AG20443 (cell line): Measurements from ENCODE around the gene PTPRT.

Experiments used
- DNase-seq: peaks from one replicate; pipeline ENCODE4 v3.0.0; 2012; ENCODE audit warnings: low spot score, mixed read lengths

The PTPRT gene

DNA sequence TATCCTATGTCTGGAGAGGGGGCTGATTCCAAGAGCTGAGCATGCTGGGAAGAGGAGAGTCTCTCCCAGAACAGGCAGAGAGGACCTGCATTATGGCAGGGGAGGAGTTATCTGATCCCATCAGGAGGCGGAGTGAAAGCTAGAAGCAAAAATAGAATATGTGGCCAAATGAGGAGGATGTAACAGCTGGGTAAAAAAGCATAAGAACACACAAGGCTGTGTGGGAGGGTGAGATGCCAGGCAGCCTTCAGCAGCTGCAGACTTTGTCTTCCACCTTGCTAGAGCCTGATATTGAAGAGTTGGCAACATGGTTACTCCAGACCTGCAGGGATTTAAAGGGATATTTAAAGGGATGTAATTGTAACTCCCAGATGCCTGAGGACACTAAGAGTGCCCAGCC, 167.1 kb downstream of the PTPRT start:
- DNase-seq, result no peak

DNA sequence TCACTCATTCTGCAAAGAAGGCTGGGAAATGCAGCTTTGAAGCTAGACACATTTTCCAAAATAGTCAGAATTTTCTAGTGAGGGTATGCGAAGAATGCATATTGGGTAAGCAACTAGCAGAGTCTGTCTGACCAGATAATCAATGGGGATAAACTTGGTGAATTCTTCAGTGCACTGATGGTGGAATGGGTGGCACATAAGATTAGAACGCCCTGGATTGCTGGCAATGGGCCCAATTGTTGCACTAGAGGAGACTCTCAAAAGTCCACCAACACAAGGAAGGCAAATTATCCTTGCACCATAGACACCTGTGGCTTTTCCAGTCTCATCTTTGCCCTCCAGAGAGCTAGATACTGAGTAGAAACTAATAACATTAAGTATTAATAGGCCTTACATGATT, 167.6 kb downstream of the PTPRT start:
- DNase-seq, result no peak

DNA sequence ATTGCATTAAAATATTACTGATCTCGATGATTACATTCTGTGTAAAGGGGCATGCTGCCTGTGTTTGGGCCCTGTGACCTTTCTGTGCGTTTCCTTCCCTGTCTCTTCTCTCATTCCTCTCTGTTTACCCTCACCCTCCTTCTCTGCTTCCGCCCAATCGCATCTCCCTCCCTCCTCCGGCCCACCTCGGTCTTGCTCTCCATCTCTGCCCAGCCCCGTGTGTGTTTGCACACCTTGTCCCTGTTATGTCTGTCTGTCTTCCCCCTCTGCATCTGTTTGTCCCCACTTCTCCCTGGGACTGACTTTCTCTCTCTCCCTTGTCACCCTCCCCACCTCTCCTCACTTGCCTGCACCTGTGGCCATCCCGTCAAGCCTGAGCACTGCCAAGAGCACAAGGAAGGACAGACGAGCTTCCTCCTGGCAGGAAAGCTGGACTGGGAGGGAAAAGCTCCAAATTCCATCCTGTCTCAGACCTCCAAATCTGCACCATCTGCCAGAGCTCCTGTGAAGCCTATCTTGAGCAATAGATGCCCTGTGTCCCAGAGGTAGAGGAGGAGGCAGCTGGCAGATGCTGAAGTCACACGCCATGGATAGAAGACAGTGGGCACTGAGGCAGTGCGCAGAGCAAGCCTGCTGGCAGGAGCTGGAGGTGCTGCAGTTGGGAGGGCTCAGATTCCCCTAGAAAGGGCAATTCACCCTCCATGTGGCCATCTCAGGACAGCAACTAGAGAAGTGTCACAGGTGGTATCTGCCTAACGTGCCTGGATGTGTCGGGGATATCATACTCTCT, 172.3 kb downstream of the PTPRT start:
- no peak for DNase-seq

DNA sequence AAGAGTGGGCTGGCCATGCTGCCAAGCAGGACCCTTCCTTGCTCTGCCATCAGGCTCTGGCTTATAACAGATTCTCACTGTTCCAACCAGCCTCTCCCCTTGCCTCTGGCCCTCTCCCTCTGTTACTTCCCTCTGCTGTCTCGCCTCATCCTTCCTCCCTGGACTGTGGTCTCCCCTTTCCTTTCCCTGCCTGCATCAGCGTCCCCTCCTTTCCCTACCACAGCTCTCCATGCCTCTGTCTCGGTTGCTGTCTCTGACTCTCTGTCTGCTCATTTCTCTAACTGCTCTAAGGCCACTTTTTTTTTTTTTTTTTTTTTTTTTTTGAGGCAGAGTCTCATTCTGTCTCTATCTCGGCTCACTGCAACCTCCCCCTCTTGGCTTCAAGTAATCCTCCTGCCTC, 173.4 kb downstream of the PTPRT start:
- no peak for DNase-seq

DNA sequence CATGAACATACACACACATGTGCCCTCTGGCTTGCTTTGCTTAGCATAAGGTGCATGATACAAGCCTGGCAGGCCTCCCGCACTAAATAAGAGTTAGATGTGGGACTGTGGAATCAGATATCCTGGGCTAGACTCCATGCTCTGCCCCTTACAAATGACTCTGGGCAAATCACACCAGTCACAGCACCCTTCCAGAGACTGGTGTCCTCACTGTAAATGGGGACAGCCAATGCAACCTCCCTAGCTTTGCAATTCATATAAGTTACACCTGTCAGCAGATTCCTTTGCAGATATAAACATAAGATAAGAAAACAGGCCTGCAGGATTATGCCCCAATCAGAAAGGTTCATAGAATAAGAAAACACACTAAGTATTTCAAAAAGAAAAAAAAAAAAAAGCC, 174.1 kb downstream of the PTPRT start:
- DNase-seq, result no peak

DNA sequence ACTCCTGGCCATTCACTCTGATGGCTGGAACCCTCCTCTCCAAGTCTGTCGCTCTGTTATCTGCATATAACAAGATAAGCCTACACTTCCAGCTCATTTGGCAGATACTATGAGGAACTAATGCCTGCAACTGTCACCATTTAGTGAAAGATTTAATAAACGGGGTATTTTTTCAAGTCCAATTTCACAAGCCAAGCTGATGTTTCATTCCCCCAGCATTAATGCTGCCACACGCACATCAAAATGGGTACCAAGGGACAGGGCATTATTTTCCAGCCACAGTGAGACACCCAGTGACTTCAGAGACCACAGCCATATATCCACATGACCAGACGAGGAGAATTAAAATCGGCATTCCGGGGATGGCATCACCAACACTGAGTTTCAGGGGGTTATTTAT, 175.5 kb downstream of the PTPRT start:
- no peak for DNase-seq

DNA sequence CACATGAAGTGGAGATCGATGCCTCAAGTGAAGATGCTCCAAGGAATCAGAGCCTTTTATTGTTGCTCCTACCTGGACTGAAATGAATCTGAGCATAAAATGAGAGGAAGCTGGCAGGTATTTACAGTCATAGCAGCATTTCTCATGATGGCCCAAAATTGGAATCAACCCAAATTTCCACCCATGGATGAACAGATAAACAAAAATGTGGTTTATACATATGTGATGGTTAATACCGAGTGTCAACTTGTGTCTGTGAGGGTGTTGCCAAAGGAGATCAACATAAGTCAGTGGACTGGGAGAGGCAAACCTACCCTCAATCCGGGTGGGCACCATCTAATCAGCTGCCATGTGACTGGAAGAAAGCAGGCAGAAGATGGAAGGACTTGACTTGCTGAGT, 178.2 kb downstream of the PTPRT start:
- no peak for DNase-seq

DNA sequence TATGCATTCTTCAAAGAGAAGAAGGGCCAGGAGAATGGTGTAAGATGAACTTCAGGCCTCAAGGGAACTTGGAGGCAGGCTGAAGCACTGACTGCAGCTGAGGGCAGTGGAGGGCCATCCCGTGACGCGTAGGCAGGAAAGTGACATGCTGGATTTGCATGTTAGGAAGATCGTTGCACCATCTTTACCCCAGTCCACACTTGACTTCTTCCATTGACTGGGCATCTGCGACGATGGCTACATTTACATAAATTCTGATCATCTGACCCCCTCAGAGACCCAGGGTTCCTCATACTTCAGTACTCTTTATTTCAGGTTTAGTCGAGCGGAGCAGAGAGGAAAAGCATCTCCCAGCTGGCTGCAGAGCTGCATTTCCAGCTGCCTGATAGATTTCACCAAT, 180.2 kb downstream of the PTPRT start:
- DNase-seq, result no peak

DNA sequence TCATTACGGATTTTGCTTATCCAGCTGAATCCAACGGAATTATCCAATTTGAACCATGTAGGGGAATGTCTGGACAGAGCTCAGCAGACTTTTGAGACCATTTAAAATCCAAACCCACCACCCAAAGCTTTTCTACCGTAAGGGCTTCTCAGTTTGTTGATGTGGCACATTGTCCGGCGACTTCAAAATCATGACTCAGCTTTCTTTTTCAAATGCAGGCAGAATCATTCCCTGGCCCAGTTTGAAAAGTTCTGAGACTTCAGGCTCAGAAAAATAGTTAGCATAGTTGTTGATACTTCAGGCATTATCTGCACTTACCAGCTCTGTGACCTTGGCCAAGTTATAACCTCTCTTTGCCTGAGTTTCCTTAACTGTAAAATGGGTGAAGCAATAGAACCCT, 182.2 kb downstream of the PTPRT start:
- no peak for DNase-seq

DNA sequence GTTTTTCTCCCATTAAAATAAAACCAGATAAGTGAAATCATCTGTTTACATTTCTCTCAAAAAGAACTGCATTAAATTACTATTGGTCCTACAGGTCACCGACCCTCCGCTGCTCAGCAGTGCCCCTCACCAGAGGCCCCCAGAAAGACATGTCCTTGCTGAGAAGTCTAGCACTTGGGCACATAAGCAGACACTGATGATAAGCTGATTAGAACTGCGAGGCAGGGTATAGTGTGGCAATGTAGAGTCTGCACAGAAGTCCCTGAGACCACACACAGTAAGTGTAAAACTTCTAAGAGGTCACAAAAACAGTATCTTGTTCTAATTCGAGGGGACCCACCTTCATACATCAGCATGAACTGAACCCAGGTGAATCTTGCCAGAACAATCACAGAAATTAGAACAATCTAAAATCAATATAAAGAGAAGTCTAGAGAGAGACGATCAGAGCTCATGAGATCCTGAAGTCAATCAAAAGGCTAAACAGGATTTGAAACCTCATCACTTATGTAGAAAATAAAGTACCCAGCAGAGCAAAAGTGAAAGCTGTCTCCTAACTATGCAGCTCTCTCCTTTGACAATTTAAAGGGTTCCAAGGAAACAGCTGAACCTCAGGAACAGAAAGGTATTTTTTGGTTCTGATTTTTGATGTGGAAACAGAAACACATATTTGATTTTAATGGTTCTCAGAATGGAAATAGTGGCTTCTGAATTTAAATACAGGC, 182.9 kb downstream of the PTPRT start:
- DNase-seq, result no peak

DNA sequence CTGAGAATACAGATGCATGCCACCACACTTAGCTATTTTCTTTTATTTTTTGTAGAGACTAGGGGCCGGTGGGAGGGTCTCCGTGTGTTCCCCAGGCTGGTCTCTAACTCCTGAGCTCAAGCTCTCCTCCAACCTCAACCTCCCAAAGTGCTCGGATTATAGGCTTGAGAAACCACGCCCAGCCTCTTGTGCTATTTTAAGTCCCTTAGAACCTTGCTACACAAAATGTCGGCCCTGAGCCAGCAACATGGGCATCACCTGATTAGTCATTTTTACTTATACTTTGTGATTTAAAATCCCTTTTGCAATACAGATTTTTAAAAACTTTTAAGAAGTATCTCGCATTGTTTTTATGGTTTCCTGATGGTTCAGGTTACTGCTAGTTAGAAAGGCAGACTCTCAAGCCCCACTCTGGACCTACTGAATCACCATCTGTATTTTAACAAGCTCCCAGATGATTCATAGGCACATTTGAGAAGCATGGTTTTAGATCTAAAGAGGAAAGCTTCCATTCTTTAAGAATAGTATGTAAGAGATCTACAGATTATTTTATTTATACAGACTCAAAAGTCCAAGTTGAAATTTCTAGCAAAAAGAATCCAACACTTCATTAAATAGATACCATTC, 186.3 kb downstream of the PTPRT start:
- DNase-seq, result no peak

DNA sequence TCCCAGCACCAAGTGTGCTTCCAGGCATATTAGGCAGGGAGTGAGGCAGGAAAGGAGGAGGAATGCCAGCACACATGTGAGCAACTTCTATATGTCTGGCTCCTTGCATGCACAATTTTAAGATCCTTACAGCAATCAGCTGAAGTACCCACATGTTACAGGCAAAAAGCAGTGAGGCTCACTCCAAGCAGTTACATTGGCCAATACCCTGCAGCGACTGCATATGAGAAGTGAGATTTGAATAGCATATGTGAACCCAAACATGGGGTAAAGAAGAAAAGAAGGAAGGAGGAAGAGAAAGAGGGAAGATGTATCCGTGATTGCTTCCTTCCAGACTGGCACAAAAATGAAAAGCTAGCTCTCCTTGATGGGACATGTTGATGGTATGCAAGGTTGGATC, 193.6 kb downstream of the PTPRT start:
- no peak for DNase-seq

DNA sequence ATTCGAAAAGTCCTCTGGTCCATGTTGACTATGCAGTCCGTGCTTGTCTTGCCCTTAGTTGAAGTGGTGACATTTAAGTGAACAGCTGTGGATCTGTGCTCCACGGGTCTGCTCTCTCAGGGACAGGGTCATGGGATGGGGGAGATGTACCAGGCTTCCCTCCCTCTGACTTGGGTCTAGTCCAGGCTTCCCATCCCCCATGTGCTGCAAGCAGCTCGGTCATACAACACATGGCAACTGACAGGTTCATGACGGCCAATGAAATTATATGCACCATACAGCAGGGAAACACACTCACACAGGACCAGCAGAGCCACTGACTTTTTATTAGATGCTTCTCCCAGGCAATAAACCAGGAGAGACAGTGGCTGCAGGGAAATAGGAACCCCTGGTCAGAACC, 201.4 kb downstream of the PTPRT start:
- no peak for DNase-seq

DNA sequence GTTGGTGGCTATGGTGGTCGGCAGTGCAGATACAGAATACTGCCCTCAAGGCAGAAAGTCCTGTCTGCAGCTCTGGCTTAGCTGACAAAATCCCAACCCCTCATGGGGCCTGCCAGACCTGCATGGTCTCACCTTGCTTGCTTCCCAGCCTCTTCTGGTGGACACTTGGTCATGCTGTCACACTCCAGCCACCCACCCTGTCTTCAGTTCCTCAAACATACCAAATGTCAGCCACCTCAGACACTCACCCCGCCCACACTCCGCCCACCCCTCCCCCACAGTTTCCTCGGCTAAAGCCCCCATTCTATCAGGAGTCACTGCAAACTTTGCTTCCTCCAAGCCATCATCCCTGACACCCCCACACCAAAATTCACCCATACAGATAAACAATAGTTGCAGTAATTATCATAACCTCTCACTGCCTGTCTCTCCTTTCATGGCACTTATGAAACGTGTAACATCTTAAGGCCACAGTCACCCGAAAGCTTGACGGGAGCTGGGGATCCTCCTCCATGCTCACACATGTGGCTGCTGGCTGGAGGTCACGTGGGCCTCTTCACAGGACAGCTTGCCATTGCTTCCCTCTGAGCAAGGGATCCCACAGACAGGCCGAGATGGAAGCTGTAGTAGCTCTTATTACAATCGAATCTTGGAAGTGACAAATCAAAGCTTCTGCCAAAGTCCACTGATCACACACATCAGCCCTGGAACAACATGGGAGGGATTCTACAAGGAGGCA, 202.2 kb downstream of the PTPRT start:
- no peak for DNase-seq

DNA sequence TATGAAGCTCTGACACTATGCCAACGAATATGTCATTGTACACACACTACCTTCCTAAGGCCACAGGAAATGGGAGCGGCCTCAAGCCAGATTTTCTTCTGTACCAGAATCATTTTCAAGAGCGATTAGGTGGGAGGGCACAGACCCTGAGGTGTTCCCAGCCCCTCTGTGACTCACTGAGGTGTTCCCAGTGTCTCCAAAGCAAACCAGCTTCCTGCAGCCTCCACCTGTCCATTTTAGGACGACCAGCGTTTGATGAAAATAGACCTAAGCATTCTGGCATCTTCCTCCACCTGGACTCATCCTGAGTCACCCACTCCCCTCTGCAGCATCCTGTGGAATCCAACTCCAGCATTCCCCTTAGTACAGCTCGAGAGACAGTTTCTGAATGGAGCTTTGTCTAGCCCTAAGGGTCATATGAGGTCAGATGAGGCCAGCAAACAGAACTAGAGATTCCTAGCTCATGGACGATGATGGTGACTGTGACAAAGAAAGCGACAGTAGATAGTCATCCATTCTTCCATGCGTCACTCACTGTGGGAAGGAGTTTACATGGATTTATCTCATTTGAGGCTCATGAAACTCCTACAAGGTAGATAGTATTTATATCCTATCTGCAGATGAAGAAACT, 203.4 kb downstream of the PTPRT start:
- DNase-seq, result no peak

DNA sequence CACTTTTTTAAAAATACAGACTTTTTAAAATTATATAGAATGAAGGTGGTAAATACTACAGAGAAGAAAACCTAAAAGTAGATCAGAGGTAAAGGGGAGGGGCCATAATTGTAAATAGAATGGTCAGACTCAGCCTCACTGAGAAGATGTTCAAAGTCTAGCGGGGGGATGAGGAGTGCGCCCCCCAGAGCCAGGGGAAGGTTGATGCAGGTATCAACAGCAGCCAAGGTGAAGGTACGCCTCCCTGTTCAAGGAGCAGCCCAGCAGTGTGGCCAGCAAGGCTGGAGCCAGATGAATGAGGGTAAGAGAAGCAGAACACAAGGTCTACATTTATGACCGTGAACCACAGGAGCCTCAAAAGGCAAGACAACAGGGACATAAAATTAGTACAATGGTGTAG, 204.1 kb downstream of the PTPRT start:
- no peak for DNase-seq

DNA sequence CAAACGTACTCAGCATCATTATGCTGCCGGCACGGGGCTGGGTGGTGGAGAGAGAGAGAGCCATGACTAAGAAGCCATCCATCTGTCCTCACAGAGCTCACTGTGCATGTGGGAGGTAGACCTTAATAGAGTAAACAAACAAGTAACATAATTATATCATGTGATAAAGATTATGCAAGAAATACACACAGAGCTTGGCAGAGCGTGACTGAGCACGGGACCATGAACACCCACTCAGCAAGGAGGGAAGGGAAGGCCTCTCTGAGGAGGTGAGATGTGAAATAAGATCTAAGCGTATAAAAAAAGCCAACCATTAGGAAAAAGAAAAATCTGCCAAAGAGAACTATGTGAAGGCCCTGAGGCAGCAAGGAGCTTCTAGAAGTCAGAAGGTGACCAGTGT, 207.5 kb downstream of the PTPRT start:
- DNase-seq, result no peak

DNA sequence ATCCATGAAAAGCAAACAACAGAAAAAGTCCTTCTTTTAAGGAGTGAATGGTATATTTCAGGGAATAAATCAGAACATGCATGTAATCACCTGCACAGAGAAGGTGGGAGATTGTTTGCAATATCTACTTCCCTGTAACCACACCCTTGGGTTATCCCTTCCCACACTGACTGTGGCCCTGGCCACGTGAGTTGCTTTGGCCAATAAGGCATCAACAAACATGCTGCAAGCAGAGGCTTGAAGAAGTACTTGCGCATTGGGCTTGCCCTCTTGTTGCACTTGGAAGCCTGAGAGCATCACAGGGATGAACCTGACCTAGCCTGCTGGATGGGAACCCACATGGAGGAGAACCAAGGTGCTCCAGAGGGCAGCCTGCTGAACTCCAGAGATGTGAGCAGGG, 208.5 kb downstream of the PTPRT start:
- no peak for DNase-seq

DNA sequence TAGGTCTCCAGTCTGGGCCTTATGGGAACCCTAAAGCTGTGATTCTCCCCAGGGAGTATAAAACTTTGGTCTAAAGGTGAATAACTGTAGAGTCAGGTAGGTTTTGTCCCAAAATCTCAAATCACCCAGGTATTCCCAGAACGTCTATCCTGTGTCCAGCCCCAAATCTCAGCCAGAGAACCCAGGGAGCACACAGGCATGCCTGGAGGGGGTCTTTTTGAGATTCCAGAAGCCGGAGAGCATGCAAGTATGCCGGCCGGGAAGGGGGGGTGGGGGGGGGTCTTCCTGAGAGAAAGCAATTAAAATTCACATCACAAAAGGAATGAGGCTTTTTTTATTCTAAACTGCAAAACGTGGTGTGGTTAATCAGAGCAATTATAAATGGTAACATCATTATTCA, 210.0 kb downstream of the PTPRT start:
- DNase-seq, result no peak

DNA sequence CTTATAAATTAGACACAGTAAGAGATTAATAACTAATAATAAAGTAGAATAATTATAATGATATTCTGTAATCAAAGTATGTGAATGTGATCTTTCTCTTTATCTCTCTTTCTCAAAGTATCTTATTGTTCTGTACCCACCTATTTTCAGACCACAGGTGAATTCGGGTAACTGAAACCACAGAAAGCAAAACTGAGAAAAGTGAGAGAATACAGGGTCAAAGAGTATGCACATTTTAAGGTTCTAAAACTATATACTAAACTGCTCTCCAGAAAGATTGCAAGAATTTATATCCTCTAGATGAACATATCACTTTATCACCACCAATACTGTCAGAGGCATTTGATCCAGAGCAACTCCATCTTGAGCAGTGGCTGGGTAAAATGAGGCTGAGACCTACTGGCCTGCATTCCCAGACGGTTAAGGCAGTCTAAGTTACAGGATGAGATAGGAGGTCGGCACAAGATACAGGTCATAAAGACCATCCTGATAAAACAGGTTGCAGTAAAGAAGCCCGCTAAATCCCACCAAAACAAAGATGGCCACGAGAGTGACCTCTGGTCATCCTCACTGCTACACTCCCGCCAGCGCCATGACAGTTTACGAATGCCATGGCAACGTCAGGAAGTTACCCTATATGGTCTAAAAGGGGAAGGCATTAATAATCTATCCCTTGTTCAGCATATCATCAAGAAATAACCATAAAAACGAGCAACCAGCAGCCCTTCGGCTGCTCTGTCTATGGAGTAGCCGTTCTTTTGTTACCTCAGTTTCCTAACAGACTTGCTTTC, 211.3 kb downstream of the PTPRT start:
- DNase-seq, result no peak

DNA sequence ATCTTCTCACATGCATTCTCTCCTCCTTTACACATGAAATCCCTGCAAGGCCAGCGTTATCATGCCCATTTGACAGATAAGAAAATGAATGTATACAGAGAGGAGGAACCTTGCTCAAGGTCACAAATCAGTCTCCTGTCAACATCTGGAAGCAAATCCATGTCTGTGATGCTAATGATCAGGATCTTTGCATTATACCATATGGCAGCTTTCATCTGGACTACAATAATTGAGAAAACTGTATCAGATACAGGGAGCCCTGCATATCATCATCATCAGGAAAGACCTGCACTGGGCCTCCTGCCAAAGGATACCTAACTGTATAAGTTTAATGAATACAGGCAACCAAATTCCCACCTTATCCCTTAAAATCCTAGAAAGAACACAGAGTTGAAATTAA, 213.7 kb downstream of the PTPRT start:
- no peak for DNase-seq
